Activated naive CD8-positive, alpha-beta T cell treated with anti-CD3 and anti-CD28 coated beads for 36 hours (primary cell): ENCODE data around the gene PHACTR2. TPM values are rescaled to one million over a fixed set of nuclear protein-coding genes. Genes with fewer than 3 reads are reported as not detected.
"Not testable (repeated sequence)": the region's sequence is repeated elsewhere in the genome, so short reads cannot be mapped to it uniquely, and the experiment has no call there.

Experiments used
- DNase-seq: peaks from one replicate; pipeline ENCODE4 v3.0.0; 2021
- H3K27ac Mint-ChIP-seq: one replicate; pipeline ENCODE4 v1.8.0; 2022; ENCODE audit warnings: mild to moderate bottlenecking, moderate library complexity, mixed read lengths
- H3K27me3 Mint-ChIP-seq: one replicate; pipeline ENCODE4 v1.8.0; 2022; ENCODE audit warnings: mild to moderate bottlenecking, mixed read lengths
- H3K36me3 Mint-ChIP-seq: one replicate; pipeline ENCODE4 v1.8.0; 2021; ENCODE audit warnings: mild to moderate bottlenecking, mixed read lengths
- H3K4me1 Mint-ChIP-seq: one replicate; pipeline ENCODE4 v1.8.0; 2021; ENCODE audit warnings: mixed read lengths
- H3K4me3 Mint-ChIP-seq: one replicate; pipeline ENCODE4 v1.8.0; 2022; ENCODE audit warnings: mild to moderate bottlenecking, moderate library complexity, mixed read lengths
- H3K9me3 Mint-ChIP-seq: one replicate; pipeline ENCODE4 v1.8.0; 2022; ENCODE audit warnings: mixed read lengths
- total RNA-seq, 2 experiments: library from RNA; stranded (reverse); gene quantifications; one replicate each; pipeline ENCODE4 v1.2.3, GENCODE V29; 2021

The PHACTR2 gene
- total RNA-seq, 2 experiments from 2014 or later, result 18.8 to 22.1 TPM

DNA sequence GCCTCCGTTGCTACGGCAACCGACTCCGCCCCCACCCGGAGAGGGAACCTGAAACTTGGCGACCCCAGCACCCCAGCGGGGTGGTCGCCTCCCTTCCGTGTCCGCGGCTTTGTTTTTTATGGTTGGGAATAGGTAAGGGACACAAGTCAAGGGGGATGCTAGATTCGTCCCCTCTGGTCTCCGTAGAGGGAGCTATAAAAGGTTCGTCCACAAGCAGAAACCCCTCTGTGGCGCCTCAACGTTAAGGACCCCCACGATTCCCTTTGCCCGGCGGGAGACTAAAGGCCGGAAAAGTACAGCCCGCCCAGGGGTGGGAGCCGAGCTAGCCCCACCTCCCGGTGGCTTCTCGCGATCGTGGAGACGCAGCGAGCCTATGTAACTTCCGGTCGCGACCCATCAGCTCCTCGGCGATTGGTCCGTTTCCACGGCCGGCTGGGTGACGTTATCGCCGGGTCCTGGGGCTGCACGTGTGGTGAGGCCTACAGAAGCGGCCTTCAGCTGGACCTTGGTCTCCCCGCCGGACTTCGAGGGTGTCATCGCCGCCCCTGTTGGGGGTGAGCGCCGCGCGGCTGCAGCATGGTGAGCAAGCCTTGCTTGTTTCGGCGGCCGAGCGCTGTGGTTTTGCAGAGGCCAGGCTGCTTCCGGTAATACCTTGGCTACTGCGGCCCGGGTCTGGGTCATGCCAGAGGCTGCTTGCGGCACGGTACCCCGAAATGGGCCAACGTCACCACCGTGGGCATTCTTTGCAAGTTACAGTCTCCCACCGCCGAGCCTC, 165.3 kb downstream of the PHACTR2 start, which contains the start of gene LTV1:
Gene LTV1 (plus strand): TSS at position 437 of the 775 bp plus-strand sequence. CDS start 140 bp downstream, at position 577.
- DNase-seq, result peak; percentile 94

DNA sequence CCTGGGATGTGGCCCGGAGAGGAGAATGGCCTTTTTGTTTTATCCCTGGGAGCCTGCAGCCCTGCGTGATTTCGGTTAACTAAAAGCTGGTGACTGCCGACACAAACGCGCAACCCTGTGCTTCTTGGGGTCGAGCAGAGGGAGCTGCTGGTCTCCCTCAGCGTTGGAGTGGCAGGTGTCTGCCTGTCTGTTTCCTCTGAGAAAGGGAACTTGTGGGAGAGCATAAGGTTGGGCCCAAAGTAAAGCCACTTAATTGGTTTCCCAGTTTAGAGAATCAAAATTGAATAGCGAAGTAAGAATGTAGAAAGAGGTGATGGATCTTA, 165.9 kb downstream of the PHACTR2 start:
- peak overlapping the region; percentile 97 for H3K27ac Mint-ChIP-seq
- H3K36me3 Mint-ChIP-seq, result peaks cover 35% of the 10 kb centered on the region
- no peaks in the 10 kb centered on the region for H3K27me3 Mint-ChIP-seq
- DNase-seq, result no peak
- no peaks in the 10 kb centered on the region for H3K9me3 Mint-ChIP-seq
- H3K4me3 Mint-ChIP-seq, result peak overlapping the region; percentile 96
- H3K4me1 Mint-ChIP-seq, result peaks cover 33% of the 10 kb centered on the region

More for the DNA sequence above, 165.3 kb downstream of the PHACTR2 start, which contains the start of gene LTV1:
- Mint-ChIP-seq H3K36me3 (peaks cover 31% of the 10 kb centered on the region), H3K27me3 (no peaks in the 10 kb centered on the region), H3K4me1 (peaks cover 29% of the 10 kb centered on the region), H3K9me3 (no peaks in the 10 kb centered on the region), H3K27ac (peak within 1 kb of the TSS; percentile 97), H3K4me3 (peak within 1 kb of the TSS; percentile 96)

DNA sequence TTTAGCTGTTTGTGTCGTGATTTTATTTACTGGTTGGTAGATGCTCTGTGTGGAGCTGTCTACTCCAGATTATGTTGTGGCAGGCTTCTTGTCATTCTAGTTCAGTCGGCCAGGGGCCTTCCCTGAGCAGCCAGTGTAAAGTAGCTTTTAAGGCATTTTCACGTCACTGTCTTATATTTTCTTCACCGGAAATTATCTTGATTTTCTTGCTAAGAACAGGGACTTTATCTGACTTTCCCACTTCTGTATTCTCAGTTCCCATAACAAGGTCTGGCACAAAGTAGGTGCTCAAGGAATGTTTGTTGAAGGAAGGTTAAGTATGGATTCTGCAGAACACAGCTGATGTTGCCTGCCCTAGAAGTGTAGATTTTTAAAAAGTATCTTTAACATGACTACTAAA, 166.2 kb downstream of the PHACTR2 start:
- no peaks in the 10 kb centered on the region for H3K27me3 Mint-ChIP-seq
- H3K27ac Mint-ChIP-seq, result peak overlapping the region; percentile 97
- no peaks in the 10 kb centered on the region for H3K9me3 Mint-ChIP-seq
- peaks cover 35% of the 10 kb centered on the region for H3K4me1 Mint-ChIP-seq
- H3K36me3 Mint-ChIP-seq, result peaks cover 39% of the 10 kb centered on the region
- no peak for DNase-seq
- peak overlapping the region; percentile 96 for H3K4me3 Mint-ChIP-seq

DNA sequence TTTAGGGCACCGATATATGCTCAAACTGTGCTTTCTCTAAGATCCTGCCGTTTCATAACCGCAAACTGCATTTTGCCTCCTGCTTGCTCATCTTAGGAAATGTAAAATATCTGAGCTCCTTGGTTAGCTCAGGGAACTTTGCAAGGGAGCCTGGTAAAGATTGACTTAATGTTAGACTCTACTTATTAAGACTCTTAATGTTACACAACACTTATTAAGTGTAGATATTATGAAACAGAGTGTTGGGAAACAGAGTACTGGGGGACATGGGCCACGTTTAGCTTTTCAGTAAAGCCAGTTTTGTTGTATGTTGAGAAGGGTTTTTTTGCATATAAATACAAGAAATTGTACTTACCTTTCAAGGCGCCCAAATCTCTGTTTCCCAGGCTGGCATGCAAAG, 167.3 kb downstream of the PHACTR2 start:
- Mint-ChIP-seq H3K36me3 (peaks cover 49% of the 10 kb centered on the region), H3K9me3 (no peaks in the 10 kb centered on the region), H3K27me3 (no peaks in the 10 kb centered on the region), H3K4me3 (peak overlapping the region; percentile 44), H3K27ac (no peak overlapping the region), H3K4me1 (peaks cover 43% of the 10 kb centered on the region)
- DNase-seq, result no peak

DNA sequence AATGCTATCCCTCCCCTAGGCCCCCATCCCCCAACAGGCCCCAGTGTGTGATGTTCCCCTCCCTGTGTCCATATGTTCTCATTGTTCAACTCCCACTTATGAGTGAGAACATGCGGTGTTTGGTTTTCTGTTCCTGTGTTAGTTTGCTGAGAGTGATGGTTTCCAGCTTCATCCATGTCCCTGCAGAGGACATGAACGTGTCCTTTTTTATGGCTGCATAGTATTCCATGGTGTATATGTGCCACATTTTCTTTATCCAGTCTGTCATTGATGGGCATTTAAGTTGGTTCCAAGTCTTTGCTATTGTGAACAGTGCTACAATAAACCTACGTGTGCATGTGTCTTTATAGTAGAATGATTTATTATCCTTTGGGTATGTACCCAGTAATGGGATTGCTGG, 173.9 kb downstream of the PHACTR2 start:
- DNase-seq, H3K27ac Mint-ChIP-seq, H3K27me3 Mint-ChIP-seq, H3K4me3 Mint-ChIP-seq: not testable (repeated sequence)
- H3K36me3 Mint-ChIP-seq, result peaks cover 91% of the 10 kb centered on the region
- peaks cover 25% of the 10 kb centered on the region for H3K9me3 Mint-ChIP-seq
- H3K4me1 Mint-ChIP-seq, result peaks cover 33% of the 10 kb centered on the region

DNA sequence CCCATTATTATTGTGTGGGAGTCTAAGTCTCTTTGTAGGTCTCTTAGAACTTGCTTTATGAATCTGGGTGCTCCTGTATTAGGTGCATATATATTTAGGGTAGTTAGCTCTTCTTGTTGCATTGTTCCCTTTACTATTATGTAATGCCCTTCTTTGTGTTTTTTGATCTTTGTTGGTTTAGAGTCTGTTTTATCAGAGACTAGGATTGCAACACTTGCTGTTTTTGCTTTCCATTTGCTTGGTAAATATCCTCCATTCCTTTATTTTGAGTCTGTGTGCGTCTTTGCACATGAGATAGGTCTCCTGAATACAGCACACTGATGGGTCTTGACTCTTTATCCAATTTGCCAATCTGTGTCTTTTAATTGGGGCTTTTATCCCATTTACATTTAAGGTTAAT, 177.3 kb downstream of the PHACTR2 start:
- H3K4me1 Mint-ChIP-seq, result peaks cover 16% of the 10 kb centered on the region
- H3K27ac Mint-ChIP-seq, H3K4me3 Mint-ChIP-seq, H3K27me3 Mint-ChIP-seq, DNase-seq: not testable (repeated sequence)
- peaks cover 80% of the 10 kb centered on the region for H3K36me3 Mint-ChIP-seq
- H3K9me3 Mint-ChIP-seq, result peaks cover 25% of the 10 kb centered on the region

DNA sequence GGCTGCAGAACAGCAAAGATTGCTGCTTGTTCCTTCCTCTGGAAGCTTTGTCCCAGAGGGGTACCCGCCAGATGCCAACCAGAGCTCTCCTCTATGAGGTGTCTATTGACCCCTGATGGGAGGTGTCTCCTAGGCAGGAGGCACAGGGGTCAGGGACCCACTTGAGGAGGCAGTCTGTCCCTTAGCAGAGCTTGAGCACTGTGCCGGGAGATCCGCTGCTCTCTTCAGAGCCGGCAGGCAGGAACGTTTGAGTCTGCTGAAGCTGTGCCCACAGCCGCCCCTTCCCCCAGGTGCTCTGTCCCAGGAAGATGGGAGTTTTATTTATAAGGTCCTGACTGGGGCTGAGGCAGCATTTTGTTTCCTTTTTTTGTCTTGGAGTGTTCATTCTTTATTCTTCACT, 179.0 kb downstream of the PHACTR2 start:
- H3K9me3 Mint-ChIP-seq, result peaks cover 20% of the 10 kb centered on the region
- peaks cover 73% of the 10 kb centered on the region for H3K36me3 Mint-ChIP-seq
- H3K4me1 Mint-ChIP-seq, result peaks cover 13% of the 10 kb centered on the region
- not testable (repeated sequence) for H3K27ac Mint-ChIP-seq, H3K27me3 Mint-ChIP-seq, H3K4me3 Mint-ChIP-seq, DNase-seq

DNA sequence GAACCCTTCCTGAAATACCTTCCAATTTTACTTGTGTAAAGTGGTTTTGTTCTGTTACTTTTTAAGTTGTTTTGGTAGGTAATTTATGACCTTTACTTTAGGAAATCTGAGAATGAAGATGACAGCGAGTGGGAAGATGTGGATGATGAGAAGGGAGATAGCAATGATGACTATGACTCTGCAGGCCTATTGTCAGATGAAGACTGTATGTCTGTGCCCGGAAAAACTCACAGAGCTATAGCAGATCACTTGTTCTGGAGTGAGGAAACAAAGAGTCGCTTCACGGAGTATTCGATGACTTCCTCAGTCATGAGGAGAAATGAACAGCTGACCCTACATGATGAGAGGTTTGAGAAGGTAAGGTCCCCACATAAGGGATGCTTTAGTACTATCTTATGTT, 179.9 kb downstream of the PHACTR2 start:
- no peak overlapping the region for H3K4me3 Mint-ChIP-seq
- peaks cover 67% of the 10 kb centered on the region for H3K36me3 Mint-ChIP-seq
- H3K9me3 Mint-ChIP-seq, result peaks cover 14% of the 10 kb centered on the region
- no peak overlapping the region for H3K27ac Mint-ChIP-seq
- no peak for DNase-seq
- H3K4me1 Mint-ChIP-seq, result peaks cover 8% of the 10 kb centered on the region
- no peaks in the 10 kb centered on the region for H3K27me3 Mint-ChIP-seq

DNA sequence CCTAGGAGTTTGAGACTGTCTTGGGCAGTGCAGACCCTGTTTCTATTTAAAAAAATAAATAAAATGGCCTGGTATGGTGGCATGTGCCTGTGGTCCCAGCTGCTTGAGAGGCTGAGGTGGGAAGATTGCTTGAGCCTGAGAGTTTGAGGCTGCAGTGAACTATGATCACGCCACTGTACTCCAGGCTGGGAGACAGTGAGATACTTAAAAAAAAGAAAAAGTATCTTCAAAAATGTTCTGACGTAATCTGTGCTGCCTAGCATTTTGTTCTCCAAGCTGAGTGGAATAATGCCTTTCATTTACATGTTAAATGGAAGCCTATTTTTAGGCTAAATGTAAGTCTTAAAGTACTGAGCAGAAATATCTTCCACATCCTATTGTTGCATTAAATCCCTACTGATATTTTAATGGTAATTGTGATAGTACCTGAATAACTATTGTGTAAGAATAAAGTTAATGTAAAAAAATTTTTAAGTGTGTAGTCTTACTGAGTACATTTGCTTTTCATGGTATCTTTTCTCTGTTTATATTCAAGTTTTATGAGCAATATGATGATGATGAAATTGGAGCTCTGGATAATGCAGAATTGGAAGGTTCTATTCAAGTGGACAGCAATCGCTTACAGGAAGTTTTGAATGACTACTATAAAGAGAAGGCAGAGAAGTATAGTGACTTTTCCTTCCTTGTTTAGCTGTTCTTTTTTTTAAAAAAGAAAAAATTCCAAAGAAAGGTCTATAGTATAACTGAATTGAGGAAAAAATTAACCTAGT, 182.3 kb downstream of the PHACTR2 start:
- H3K27ac Mint-ChIP-seq, result no peak overlapping the region
- peaks cover 3% of the 10 kb centered on the region for H3K9me3 Mint-ChIP-seq
- no peak for DNase-seq
- H3K4me3 Mint-ChIP-seq, result no peak overlapping the region
- H3K4me1 Mint-ChIP-seq, result no peaks in the 10 kb centered on the region
- no peaks in the 10 kb centered on the region for H3K27me3 Mint-ChIP-seq
- peaks cover 59% of the 10 kb centered on the region for H3K36me3 Mint-ChIP-seq

DNA sequence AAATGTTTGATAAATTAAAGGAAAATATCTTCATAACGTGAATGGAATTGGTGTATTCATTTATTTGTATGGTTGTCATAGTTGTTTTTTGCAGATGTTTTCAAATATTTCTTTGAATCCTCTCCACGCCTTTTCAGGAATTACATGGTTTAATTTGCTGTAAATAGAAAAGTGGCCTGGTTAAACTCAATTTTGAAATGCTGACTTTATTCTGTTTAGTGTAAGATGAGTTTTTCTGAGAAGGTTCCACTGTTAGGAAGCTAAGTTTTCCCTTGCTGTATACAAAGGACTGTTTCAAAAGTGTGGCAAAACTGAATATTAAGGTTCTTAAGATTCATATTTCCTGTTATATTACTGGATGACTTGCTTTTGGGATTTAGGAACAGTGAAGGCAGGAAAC, 186.0 kb downstream of the PHACTR2 start:
- no peaks in the 10 kb centered on the region for H3K27me3 Mint-ChIP-seq
- H3K4me1 Mint-ChIP-seq, result no peaks in the 10 kb centered on the region
- no peak for DNase-seq
- no peaks in the 10 kb centered on the region for H3K9me3 Mint-ChIP-seq
- H3K36me3 Mint-ChIP-seq, result peaks cover 47% of the 10 kb centered on the region
- H3K27ac Mint-ChIP-seq, result no peak overlapping the region
- H3K4me3 Mint-ChIP-seq, result no peak overlapping the region

DNA sequence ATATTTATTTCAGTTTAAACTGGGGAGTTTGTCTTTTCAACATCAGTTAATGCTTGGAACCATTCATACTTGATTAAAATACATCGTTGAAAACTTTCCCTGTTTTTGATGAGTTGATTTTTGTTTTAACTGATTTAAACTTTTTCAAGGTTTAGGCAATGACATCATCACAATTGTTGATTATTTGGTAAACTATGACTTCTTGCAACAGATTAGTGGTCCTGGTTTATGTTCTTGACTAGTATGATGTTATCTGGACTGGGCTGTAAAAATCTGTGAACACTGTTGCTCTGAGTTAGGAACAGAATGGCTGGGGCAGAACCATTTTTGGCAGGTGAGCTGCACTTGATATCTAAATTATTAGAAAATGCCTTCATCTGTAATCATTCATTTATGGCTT, 186.5 kb downstream of the PHACTR2 start, which contains the start of gene ZC2HC1B:
Gene ZC2HC1B (plus strand): TSS at position 241 of the 400 bp plus-strand sequence. CDS start 66 bp downstream, at position 307.
- DNase-seq, result no peak
- Mint-ChIP-seq H3K27ac (no peak within 1 kb of the TSS), H3K4me3 (no peak within 1 kb of the TSS), H3K27me3 (no peaks in the 10 kb centered on the region), H3K9me3 (no peaks in the 10 kb centered on the region), H3K36me3 (peaks cover 47% of the 10 kb centered on the region), H3K4me1 (no peaks in the 10 kb centered on the region)

DNA sequence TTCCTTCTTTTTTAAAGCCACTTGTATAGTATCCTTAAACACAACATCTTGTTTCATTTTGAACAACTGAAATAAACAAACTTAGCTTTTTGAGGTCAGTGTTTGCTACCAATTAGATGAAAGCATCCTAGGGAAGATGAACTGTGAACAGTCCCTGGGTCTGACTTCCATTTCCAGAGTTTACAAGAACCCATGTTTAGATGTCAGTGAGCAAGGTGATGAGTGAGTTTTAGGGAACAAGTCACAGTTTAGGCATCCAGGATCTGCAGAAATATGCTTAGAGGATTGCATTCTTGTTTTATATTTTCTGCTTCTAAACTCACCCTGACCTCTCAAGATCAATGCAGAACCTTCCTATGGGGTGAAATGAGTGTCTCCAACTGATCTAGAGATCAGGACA, 189.5 kb downstream of the PHACTR2 start:
- Mint-ChIP-seq H3K27me3 (no peaks in the 10 kb centered on the region), H3K36me3 (peaks cover 35% of the 10 kb centered on the region), H3K27ac (no peak overlapping the region), H3K9me3 (no peaks in the 10 kb centered on the region), H3K4me3 (no peak overlapping the region), H3K4me1 (no peaks in the 10 kb centered on the region)
- DNase-seq, result no peak

DNA sequence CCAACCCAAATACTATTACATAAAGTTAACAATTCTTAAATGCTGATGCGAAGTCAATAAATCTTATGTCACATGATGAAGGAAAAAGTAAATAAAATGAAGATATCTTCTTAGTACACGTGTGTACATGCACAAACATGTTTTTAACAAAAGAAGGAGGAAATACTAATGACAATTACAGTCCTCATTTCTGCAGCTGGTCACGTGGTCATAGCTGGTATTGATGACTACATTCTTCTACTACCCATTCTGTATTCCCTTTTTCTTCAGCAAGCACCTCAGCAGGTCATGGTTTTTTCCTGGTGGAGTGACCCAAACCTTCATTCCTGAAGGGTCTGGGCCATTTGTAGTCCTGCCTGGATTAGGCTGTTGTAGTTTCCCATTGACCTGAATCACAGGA, 191.0 kb downstream of the PHACTR2 start:
- H3K27me3 Mint-ChIP-seq, H3K27ac Mint-ChIP-seq, H3K4me3 Mint-ChIP-seq, H3K9me3 Mint-ChIP-seq, H3K4me1 Mint-ChIP-seq, DNase-seq: not testable (repeated sequence)
- peaks cover 27% of the 10 kb centered on the region for H3K36me3 Mint-ChIP-seq

DNA sequence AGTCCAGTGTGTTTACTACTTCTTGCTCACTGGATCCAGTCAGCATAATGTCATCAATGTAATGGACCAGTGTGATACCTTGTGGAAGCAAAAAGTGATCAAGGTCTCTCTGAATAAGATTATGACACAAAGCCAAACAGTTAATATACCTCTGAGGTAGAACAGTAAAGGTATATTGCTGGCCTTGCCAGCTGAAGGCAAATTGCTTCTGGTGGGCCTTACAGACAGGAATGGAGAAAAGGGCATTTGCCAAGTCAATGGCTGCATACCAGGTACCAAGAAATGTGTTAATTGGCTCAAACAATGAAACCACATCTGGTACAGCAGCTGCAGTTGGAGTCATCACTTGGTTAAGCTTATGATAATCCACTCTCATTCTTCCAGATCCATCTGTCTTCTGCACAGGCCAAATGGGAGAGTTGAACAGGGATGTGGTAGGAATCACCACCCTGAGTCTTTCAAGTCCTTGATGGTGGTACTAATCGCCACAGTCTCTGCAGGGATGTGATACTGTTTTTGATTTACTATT, 193.5 kb downstream of the PHACTR2 start:
- H3K4me3 Mint-ChIP-seq, H3K9me3 Mint-ChIP-seq, DNase-seq, H3K4me1 Mint-ChIP-seq, H3K27me3 Mint-ChIP-seq, H3K27ac Mint-ChIP-seq: not testable (repeated sequence)
- H3K36me3 Mint-ChIP-seq, result peaks cover 10% of the 10 kb centered on the region

DNA sequence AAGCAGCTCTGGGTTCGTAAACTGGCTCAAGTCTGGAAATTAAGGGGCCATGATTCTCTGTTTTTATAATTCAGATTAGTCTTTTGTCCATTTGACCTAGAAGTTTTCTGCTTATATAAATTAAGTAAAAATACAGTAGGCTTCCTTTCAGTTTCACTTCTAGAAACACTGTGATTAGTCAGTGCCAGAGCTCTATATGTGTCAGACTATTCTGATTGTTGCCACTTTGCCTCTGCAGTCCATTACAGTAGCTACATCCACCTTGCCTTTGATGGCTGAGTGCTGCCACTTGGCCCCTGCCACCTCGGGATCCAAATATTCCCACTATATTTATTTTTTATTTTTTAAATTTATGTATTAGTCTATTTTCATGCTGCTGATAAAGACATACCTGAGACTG, 194.4 kb downstream of the PHACTR2 start:
- DNase-seq, result no peak
- Mint-ChIP-seq H3K27me3 (no peaks in the 10 kb centered on the region), H3K4me1 (peaks cover 3% of the 10 kb centered on the region), H3K4me3 (no peak overlapping the region), H3K27ac (no peak overlapping the region), H3K36me3 (peaks cover 5% of the 10 kb centered on the region), H3K9me3 (peaks cover 9% of the 10 kb centered on the region)
